GM19324 (cell line): Measurements from ENCODE around the gene BPIFB6.

Experiments used
- ATAC-seq: cut with Tn5 transposase; IDR thresholded peaks from one replicate; pipeline ENCODE4 v1.9.1; 2021; ENCODE audit warnings: mild to moderate bottlenecking, moderate library complexity; ENCODE audit not compliant: unreplicated experiment, low FRiP score

The BPIFB6 gene

GRCh38 chr20:33059741-33060390 lies 28.4 kb downstream of the BPIFB6 start:
- ATAC-seq, result no peak

- ATAC-seq, result no peak
These were observed 30.2 kb downstream of the BPIFB6 start for GRCh38 chr20:33061658-33062028.

- ATAC-seq, result no peak
These were observed 30.8 kb downstream of the BPIFB6 start for GRCh38 chr20:33062105-33062824.

DNA sequence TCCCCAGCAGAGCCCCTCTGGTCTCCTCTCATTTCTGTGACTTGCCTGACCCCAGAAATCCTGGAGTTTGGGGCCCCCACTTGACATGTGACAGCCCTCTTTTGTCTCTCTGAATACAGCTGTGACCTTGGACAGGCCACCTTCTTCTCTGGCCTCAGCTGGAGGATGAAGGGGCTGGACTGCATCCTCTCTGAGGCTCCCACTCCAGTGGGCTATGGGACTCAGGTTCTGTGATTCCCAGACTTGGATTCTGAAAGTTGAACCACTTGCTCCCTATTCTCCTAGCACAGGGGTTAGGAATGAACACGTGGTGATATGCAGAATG lies 31.3 kb downstream of the BPIFB6 start:
- ATAC-seq, result no peak

DNA sequence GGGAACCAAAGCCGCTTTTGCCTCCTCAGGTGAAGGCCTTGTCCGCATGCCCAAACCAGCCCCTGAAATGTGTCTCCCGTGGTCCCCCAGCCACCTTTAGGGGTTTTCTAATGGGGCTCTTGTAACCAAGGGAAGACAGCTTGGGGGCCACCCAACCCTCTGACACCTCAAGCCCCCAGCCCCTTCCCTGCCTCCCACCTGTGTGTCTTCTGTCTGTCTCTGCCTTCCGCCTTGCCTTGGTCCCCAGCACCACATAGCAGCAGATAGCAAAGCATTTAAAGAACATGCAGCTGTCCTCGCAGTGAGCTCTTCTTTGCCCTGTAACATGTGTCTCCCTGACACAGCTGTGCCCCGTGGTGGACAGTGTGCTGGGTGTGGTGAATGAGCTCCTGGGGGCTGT lies 31.8 kb downstream of the BPIFB6 start:
- no peak for ATAC-seq

DNA sequence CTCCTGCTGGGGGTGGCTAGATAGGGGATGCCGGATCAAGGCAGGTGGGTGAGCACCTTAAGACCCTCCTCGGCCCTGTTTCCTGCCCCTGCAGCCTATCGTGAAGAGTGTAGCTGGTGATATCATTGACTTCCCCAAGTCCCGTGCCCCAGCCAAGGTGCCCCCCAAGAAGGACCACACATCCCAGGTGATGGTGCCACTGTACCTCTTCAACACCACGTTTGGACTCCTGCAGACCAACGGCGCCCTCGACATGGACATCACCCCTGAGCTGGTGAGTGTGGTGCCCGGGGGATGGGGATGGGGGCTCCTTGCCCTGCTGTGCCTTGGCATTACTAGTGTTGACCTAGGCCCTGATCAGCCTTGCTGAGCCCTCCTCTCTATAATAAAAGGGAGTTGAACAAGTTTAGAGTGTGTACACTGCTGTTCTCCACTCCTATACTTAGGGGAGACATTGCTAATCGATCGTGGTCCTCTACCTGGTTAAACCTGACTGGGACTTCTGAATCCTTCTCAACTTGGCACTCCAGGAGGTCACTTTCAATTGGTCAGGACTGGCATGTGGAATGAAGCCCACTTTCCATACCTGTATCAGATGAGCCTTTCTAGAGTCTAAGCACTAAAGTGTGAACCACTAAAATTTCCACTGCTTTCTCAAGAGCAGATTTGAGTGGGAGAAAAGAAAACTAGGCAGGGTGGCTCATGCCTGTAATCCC lies 33.3 kb downstream of the BPIFB6 start:
- ATAC-seq, result no peak

- no peak for ATAC-seq
These were observed 34.3 kb downstream of the BPIFB6 start for GRCh38 chr20:33065785-33066184.

DNA sequence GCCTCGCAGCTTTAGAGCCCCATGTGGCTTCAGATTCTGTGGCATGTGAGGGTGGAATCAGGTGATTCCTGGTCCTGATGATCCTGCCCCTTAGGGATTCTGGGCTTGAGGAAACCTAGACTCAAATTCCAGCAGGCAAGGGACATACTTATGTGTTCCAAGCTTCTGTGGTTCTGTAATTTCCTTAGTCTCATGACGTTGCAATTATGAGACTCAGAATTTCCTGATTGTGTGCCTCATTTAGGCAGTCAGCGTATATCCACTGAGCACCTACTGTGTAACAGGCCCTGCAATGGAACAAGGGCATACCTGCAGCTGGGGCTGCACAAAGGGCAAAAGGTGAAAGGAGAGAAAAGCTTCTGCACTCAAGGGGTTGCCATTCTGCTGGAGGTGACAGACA lies 36.4 kb downstream of the BPIFB6 start:
- ATAC-seq, result no peak

GRCh38 chr20:33068251-33068939 lies 36.9 kb downstream of the BPIFB6 start:
- no peak for ATAC-seq

DNA sequence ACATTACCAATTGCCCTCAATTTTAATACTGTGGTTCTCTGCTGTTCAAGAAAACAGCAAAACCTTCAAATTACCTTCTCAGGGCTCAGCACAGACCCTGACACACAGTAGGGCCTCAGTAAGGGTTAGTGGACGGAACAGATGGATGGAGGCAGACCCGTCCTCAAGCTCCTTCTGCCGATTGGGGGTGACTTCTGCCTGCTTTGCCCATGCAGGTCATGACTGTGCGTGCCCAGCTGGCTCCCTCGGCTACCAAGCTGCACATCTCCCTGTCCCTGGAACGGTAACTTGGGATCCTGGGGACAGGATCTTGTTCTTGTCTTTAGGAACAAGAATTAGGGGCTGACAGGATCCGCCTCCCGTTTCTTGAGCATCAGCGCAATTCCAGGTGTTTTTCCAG lies 38.2 kb downstream of the BPIFB6 start:
- no peak for ATAC-seq

DNA sequence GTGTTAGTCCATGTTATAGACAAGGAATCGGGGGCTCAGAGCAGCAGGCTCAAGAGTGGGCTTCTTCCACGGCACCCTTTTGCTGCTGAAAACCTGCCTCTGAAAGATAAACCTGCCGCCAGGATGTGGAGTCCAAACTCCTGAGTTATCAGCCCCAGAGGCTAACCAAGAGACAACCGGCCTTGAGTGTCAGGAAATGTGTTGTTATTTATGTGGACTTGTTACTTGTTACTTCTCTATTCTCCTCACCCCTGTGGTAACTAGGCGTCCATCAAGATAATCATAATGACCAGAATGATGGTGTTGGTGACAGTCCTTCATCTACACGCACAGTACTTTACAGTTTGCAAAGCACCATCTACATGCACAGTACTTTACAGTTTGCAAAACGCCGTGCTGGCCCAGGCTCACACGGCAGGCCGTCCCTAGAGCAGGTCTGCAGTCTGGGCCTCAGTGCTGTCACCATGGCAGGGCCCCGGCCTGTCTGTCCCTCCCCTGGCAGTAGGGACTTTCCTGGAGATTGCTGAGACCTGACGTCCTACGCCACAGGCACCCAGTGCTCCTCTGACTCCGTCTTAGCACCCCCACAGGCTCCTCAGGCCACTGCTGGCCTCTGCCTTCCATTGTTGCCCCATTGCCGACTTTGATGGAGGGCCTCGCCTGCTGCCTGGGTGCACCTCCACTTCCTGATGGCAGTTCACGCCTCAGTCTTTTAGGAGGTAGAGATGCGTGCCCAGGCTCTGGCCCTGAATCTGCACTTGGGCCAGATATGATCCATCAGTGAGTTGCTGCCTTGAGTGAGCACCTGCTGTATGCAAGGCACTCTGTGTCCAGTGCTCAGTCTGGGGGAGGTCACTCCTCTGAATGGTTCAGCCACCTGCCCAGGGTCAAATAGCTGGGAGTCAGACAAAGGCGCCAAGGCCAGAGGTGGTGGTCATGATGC lies 38.9 kb downstream of the BPIFB6 start:
- no peak for ATAC-seq

DNA sequence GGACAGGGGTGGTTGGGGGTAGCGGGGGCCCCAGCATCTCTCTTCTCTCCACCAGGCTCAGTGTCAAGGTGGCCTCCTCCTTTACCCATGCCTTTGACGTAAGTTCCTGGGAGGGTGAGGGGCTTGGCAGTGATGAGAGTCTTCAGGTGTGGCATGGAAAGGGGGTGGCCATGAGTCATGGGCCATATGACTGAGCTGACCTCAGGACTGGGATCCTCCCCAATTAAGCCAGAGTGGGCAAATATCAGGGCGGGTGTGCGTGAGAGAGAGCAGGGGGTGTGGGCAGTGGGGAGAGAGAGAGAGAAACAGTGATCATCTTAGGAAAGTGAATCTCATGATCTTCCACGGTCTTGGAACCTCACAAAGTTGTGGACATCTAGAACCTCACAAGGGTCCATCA lies 39.8 kb downstream of the BPIFB6 start:
- no peak for ATAC-seq

- no peak for ATAC-seq
These were observed 40.9 kb downstream of the BPIFB6 start for GRCh38 chr20:33072362-33072761.

GRCh38 chr20:33072813-33073212 lies 41.4 kb downstream of the BPIFB6 start:
- no peak for ATAC-seq

DNA sequence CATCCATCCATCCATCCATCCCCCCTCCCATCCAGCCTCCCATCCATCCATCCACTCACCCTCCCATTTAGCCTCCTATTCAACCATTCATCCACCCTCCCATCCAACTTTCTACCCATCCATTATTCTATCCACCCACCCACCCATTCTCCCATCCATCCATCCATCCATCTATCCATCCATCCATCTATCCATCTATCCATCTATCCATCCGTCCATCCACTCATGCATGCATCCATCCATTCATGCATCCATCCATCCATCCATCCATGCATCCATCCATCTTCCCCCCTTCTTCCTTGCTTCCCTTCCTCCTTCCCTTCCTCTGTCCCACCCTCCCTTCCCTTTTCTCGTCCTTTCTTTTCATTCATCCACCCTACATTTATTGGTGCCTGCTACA lies 43.2 kb downstream of the BPIFB6 start:
- ATAC-seq, result no peak

- ATAC-seq, result no peak
These were observed 43.8 kb downstream of the BPIFB6 start for GRCh38 chr20:33075281-33075680.

DNA sequence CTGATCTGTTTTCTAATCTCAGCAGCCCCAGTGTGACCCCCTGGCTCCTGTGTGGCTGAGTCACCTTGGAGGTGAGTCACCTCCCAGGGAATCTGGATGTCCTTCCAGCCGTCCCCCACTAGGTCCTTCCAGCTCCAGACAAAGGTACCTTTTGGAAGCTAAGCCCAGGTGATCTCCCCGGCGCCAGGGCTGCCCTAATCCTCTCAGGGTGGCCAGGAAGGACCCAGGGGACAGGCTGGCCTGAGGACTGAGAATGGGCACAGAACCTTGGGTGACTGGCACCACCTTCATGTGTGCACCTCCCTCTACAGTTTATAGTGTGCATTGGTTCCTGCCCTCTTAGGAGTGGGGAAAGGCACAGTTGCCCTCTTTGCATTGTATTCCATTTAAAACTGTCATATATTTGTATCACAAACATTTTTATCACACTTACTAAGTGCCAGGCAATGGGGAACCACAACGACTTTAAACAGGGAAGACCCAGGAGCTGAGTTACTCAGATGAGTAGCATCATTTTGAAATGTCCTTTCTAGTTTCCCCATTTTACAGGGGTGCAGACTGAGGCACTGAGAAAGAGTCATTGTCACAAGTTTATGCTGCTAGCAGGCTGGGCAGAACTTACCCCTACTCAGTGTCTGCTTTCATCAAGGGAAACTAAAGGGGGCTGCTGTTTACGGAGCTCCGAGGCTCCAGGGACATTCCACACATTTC lies 45.4 kb downstream of the BPIFB6 start:
- ATAC-seq, result no peak

DNA sequence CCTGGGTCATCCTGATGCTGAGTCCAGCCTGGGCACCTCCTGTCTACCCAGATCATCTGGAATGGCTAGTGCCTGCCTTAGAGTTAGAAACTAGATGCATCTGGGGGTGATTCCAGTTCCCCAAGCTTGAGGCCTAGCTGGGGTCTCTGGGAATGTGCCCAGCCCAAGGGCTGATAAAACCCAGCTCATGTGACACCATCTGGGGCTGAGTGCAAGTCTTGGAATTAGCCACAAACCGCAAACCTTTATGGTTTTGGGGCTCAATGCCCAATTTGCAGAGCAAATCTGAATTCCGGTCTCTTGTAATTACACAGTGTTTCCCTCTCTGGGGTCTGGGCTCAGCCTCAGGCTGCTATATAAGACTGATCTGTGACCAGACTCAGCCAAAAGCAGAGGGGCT lies 47.8 kb downstream of the BPIFB6 start, which contains the start of gene BPIFB4:
Gene BPIFB4 (plus strand): TSS at position 385 of the 400 bp plus-strand sequence. CDS start 1,884 bp downstream, outside the sequence.
- ATAC-seq, result no peak

- no peak for ATAC-seq
These were observed 50.1 kb downstream of the BPIFB6 start for GRCh38 chr20:33081411-33082154.
